GM19239 (cell line): ENCODE data around the gene DTNBP1.
A peak's percentile ranks its signal among the peaks of the same experiment; 100 is the strongest.

ENCODE experiments used
- DNase-seq: peaks from one replicate; pipeline ENCODE4 v3.0.0; 2011; ENCODE audit warnings: low spot score; ENCODE audit not compliant: insufficient read length
- FAIRE-seq: peaks from 2 replicates; lab custom pipeline; 2011; peaks lifted over from hg19 to GRCh38; lab: Jason Lieb, UNC

Gene DTNBP1

DNA sequence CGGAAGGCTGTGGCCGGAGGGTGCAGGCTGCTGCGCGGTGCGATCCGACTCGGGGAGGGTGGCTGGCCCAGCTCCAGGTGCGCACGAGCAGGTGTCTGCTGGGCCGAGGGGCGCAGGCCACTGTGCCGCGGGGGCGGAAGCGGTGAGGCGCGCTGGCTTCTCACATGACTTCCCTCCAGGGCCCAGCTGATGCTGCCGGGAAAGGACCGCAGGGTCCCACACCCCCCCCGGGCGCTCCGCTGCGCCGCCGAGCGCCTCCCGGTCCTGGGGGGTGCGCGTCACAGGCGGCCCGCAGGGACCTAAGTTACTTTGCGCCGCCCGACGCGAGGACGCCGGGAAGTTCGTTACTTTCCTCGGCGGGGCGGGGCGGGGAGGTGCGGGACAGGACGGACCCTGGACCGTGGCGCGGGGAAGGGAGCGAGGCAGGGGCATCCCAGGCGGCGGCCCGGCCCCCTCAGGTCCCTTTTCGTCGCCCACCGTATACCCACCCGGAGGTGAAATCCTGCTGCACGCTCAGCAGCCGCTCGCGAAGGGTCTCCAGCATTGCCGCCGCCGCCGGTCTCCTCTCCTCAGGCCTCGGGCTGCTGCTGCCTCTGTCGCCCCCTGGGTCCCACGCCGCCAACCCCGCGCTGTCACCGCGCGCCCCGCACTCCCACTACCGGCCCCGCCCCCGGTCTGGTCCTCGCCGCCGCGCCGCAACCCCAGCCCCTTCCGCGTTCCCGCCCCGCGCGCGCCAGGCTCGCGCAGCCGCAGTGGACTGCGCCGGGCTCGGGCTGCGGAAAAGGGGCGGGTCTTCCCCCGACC lies at the start of gene DTNBP1:
DTNBP1 (minus strand) TSS at position 703 of the 804 bp plus-strand sequence; CDS start at position 544, 159 bp downstream.
- peak; percentile 88 for FAIRE-seq

GRCh38 chr6:15709651-15710269 lies 46.9 kb upstream of the DTNBP1 start:
- no peak for FAIRE-seq
- DNase-seq = no peak

More for the DNA sequence above, at the start of gene DTNBP1:
- peak; percentile 81 for DNase-seq

GRCh38 chr6:15708231-15708630 lies 45.4 kb upstream of the DTNBP1 start:
- DNase-seq (no peak), FAIRE-seq (no peak)

DNA sequence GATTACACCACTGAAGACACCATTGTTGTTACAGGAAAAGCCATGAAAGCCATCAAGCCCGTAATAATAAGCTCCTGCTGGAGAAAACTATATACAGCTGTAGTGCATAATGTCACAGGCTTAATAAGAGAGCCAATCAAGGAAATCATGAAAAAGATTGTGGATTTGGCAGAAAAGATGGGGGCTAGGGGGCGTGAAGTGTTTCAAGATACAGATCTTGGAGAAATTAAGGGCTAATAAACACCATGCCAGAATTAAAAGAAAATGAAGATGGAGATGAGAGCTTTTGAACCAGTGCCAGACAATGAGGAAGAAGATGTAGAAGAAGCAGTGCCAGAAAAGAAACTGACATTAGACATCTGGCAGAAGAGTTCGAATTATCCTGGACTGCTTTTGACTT lies 43.2 kb upstream of the DTNBP1 start:
- FAIRE-seq = no peak

DNA sequence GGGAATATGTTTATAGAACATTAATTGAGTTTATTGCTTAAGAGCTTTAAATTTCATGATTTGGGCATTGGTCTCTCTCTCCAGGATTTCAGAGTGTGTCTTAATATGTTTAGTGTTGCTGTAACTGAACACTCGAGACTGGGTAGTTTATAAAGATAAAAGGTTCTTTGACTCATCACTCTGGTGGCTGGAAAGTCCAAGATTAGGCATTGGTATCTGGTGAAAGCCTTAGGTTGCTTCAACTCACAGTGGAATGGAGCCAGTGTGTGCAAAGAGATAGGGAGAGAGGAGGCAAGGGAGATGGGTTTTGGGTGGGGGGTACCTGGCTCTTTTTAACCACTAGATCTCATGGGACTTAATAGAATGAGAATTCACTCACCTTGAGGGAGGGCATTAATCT lies 35.6 kb upstream of the DTNBP1 start:
- DNase-seq (no peak), FAIRE-seq (no peak)

More for the DNA sequence above, 43.2 kb upstream of the DTNBP1 start:
- no peak for DNase-seq

GRCh38 chr6:15697895-15698294 lies 35.1 kb upstream of the DTNBP1 start:
- DNase-seq (no peak), FAIRE-seq (no peak)

DNA sequence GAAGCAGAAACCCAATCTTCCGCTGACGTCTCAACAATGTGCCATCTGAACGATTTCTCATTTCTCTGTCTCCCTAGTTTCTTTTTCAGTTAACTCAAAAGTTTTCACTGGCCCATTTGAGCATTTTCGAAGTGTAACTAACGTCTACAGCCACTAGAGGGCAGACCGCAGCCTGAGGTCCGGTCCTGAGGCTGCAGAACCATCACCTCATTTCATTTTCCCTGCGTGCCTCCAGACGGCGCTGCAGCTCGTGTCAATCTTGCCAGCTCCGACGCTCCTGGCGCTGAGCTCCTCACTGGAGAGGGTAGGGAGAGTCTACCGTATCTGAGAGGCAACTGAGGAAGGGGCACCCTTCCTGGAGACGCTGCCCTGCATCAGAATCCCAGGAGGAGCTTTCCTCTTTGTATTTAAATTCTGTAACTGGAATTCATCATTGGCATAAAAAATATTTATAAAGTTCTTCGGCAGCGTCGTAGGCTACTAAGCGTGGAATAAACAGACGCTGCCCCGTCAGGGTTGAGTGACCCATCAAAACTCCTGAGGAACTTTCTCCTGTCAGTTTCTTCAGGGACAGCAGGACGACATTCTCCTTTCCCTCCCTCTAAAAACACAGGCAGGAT lies 28.5 kb upstream of the DTNBP1 start:
- FAIRE-seq (peak; percentile 95), DNase-seq (peak; percentile 69)

- no peak for DNase-seq
Measured at GRCh38 chr6:15690510-15690909, 27.7 kb upstream of the DTNBP1 start.

DNA sequence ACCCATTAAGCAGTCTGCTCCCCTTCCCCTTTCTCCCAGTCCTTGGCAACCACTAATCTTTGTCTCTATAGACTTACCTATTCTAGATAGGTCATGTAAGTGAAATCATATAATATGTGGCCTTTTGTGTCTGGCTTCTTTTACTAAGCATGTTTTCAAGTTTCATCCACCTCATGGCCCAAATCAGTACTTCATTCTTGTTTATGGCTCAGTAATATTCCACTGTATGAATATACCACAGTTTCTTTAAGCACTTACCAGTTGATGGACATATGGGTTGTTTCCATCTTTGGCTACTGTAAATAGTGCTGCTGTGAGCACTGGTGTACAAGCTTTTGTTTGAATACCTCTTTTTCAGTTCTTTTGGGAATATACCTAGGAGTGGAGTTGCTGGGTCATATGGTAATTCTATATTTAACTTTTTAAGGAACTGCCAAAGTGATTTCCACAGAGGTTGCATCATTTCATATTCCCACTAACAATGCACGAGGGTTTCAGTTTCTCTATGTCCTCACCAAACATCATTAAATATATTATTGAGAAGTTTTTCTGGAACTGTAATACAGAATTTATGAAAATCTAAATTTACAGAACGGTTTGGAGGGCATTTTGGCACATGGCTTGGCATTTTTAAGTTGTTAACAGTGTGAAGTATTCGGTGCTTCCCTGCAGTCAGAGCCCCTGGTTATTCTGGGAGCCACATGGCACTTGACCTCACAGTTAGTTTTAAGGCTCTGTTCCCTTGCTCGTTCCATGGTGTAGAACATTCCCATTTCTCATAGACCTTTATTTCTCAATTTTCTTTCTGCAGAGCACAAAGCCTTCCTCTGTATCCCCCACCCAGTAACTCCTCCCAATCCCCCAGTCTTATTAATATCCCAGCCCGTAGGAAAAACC lies 27.0 kb upstream of the DTNBP1 start:
- FAIRE-seq (no peak), DNase-seq (no peak)

More at GRCh38 chr6:15690510-15690909, 27.7 kb upstream of the DTNBP1 start:
- no peak for FAIRE-seq

GRCh38 chr6:15685619-15686018 lies 22.8 kb upstream of the DTNBP1 start:
- no peak for FAIRE-seq
- no peak for DNase-seq

- DNase-seq (peak; percentile 26), FAIRE-seq (peak; percentile 40)
Measured at GRCh38 chr6:15682965-15683822, 20.4 kb upstream of the DTNBP1 start.

GRCh38 chr6:15681946-15682345 lies 19.1 kb upstream of the DTNBP1 start:
- FAIRE-seq (peak; percentile 60), DNase-seq (no peak)

DNA sequence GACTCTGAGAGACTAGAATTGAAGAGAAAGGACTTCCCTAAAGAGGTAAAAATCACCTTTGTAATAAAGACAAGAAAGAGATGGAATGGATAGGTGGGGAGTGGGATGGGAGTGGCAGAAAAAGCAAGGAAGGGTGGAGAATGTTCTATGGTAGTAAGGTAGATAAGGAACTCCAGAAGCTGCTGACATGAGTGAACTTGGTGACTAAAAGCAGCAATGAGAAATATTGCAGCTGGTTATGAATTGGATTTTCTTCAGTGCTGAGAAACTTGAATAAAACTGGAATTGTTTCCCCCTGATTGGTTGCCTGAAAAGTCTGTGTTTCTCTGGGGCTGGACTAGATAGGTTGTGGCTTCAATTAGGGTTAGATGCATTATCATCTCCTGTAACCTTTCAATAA lies 15.7 kb upstream of the DTNBP1 start:
- DNase-seq = no peak
- no peak for FAIRE-seq

GRCh38 chr6:15677822-15678221 lies 15.0 kb upstream of the DTNBP1 start:
- DNase-seq (no peak), FAIRE-seq (no peak)

- FAIRE-seq (no peak), DNase-seq (no peak)
Measured at GRCh38 chr6:15675536-15676220, 12.8 kb upstream of the DTNBP1 start.

DNA sequence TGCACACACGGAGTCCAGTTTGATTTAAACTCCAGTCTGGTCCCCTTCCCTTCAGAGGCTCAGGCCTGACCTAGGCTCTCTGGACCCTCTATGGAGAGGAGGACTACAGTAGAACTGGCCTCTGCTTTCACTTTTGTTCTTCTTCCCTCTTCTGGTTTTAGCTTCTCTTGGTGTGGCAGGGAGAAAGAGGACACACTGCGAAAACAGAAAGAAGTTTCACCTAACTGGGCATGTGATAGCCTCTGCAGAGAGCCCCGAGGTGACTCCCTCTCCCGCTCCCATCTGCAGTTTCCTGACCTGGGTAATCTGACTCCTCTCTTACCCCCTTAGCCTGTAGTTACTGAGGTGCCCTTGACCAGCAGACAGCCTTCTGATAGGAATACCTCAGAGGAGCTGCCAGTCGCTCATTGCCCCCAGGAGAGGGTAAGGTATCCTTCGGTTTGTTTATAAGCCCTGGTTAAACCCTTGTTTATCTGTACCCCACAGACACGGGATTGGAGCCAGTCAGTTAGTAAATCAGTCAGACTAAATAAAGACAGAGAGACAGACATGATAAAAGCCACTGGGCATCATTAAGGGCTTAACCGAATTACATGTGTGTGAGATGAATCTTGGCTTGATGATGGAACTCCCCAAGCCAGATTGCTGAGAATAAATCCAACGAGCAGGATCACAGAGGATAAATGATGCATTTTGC lies 12.0 kb upstream of the DTNBP1 start:
- DNase-seq = no peak
- no peak for FAIRE-seq

GRCh38 chr6:15673666-15674065 lies 10.8 kb upstream of the DTNBP1 start:
- no peak for DNase-seq
- FAIRE-seq = no peak

GRCh38 chr6:15672818-15673217 lies 10.0 kb upstream of the DTNBP1 start:
- no peak for FAIRE-seq
- DNase-seq = no peak
